Subcutaneous adipose tissue (tissue), 4 donors: ENCODE measurements around the gene GPR137. TPM values are rescaled to one million over a fixed set of nuclear protein-coding genes. Genes with fewer than 3 reads are reported as not detected.

Experiments used
- CTCF ChIP-seq: fragments of 450-650 bp; IDR thresholded peaks from one replicate; pipeline ENCODE4 v1.5.1; 2016; ENCODE audit warnings: low read depth, mild to moderate bottlenecking, control low read depth, antibody characterized with exemption, moderate library complexity
- total RNA-seq, 4 donors: library from RNA; depleted of rRNA; stranded (reverse); fragments of >200 nt; gene quantifications; one replicate each; pipeline ENCODE4 v1.1.0, GENCODE V29; 2016

GPR137 gene
- total RNA-seq, 4 donors from 2014 or later, result 7.7 to 18.1 (median 14.7) TPM

DNA sequence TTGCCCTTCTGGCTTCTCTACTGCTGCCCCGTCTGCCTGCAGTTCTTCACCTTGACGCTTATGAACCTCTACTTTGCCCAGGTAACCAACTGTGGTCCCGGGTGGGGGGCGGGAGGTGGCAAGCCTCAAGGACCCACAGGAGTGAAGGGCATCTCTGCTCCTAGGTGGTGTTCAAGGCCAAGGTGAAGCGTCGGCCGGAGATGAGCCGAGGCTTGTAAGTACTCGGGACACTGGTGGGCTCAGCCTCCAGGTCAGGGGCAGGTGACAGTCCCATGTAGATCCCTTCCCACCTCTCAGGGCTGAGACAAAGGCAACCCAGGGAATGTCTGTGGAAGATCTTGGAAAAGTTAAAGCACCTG is 1.1 kb downstream of the GPR137 start:
- no peak for TF ChIP-seq CTCF

DNA sequence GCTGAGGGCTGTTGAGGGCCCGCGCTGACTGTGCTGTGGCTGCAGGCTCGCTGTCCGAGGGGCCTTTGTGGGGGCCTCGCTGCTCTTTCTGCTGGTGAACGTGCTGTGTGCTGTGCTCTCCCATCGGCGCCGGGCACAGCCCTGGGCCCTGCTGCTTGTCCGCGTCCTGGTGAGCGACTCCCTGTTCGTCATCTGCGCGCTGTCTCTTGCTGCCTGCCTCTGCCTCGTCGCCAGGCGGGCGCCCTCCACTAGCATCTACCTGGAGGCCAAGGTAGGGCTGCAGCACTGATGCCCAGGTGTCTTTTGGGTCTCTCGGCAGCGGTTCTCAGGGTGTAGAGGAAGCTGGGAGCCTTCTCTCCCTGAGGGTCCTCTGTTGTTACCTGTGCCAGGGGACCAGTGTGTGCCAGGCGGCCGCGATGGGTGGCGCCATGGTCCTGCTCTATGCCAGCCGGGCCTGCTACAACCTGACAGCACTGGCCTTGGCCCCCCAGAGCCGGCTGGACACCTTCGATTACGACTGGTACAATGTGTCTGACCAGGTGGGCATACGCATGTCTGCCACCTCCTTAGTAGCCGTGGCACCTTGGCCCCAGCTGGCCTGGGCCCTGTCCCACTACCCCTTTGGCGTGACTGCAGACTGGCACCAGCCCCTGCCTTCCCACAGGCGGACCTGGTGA is 2.2 kb downstream of the GPR137 start:
- TF ChIP-seq CTCF, result no peak

DNA sequence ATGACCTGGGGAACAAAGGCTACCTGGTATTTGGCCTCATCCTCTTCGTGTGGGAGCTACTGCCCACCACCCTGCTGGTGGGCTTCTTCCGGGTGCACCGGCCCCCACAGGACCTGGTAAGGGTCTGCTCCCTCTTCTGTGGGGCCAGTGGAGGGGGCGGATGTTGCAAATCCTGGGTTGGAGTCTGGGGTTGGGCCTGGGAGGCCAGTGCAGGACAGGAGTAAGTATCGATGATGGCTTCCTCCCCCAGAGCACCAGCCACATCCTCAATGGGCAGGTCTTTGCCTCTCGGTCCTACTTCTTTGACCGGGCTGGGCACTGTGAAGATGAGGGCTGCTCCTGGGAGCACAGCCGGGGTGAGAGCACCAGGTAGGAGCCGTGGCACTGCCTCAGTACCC is 2.7 kb downstream of the GPR137 start:
- no peak for TF ChIP-seq CTCF

DNA sequence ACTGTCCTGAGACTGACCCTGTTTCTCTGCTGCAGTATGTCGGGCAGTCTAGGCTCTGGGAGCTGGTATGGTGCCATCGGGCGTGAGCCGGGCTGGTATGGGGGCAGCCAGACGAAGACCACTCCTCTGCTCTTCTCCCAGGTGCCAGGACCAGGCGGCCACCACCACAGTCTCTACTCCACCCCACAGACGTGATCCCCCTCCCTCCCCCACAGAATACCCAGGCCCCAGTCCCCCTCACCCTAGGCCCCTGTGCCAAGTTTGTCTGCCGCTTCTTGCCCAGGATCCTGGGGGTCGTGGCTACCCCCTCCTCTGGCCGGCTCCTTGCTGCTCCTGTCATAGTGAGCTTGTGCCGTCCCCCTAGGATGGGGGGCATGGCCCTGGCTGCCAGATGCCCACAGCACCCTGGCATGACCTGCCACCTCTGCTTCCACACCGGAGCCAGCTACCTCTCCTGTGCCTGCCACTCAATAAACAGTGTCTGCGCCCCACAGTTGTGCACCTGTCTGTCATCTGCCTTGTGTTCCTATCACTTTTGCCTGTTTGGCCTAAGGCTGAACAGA is 3.4 kb downstream of the GPR137 start:
- no peak for TF ChIP-seq CTCF

DNA sequence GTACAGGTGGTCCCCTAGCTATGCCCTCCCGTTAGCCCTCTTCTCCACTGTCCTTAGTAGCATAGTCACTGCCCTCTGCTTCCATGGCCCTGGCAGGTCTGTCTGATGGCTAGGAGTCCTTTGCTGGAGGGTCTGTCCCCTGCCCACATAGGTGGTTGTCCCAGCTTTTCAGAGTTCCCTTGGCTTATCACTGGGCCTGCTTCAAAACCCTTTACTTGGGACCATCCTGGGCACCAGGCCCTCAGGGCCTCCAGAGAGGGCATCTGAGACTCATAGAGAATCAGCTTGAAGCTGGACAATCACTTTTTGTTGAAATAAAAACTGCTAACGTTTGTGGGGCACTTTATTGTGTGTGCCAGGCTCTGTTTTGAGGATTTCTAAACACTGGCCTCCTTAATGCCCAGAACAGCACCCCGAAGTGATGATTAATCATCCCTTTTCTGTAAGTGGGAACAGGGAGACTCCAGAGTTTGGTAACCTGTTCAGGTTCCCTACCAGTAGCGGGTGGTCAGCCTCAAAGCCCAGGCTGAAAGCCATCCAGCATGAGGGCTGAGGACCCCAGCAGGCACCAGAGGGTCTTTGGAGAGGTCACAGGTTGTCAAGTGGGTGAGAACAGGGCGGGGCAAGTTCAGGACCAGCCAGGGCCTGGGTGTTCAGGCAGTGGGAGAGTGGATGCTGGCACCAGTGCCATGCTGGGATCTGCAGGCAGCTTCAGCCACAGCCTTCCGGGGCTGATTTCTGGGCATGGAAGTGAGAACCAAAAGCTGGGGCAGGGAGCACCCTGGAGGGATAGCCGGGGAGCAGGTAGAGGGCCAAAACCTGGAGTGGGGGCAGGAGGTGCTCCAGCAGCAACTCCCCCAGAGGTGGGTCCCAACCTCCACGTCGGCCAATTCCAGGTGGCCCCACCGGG is 5.0 kb downstream of the GPR137 start:
- TF ChIP-seq CTCF, result no peak

GRCh38 chr11:64291262-64291751 is 5.7 kb downstream of the GPR137 start, which contains the start of gene KCNK4:
TSS of gene KCNK4 (plus strand) at chr11:64291302. CDS start at chr11:64293019, 1,717 bp downstream.
- TF ChIP-seq CTCF, result no peak
